ENCODE results near the gene LCNL1.

DNA sequence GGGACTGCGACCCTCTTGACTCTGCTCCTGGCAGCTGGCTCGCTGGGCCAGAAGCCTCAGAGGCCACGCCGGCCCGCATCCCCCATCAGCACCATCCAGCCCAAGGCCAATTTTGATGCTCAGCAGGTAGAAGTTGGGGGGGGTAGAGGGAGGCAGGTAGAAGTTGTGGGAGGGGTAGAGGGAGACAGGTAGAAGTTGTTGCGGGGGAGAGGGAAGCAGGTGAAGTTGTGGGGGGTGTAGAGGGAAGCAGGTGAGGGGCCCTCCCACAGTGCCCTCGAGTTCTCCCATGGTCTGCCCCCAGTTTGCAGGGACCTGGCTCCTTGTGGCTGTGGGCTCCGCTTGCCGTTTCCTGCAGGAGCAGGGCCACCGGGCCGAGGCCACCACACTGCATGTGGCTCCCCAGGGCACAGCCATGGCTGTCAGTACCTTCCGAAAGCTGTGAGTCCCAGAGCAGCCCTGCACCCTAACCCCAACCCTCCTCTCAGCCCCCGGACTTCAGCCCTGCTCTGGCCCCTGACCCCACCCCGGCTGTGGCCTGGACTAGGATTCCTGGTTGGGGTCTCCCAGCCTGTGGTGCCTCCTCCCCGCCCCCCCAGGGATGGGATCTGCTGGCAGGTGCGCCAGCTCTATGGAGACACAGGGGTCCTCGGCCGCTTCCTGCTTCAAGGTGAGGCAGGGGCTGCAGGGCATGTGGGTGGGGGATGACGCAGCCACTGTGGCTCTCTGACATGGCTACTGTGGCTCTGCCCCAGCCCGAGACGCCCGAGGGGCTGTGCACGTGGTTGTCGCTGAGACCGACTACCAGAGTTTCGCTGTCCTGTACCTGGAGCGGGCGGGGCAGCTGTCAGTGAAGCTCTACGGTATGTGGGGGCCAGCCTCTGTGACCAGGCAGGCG lies 37.2 kb upstream of the LCNL1 start:
- TF ChIP-seq POLR2A (IDR thresholded peaks at IDR 0.05) (no peak), EP300 (IDR thresholded peaks at IDR 0.05) (no peak)
- TF ChIP-seq, protein P1, sequence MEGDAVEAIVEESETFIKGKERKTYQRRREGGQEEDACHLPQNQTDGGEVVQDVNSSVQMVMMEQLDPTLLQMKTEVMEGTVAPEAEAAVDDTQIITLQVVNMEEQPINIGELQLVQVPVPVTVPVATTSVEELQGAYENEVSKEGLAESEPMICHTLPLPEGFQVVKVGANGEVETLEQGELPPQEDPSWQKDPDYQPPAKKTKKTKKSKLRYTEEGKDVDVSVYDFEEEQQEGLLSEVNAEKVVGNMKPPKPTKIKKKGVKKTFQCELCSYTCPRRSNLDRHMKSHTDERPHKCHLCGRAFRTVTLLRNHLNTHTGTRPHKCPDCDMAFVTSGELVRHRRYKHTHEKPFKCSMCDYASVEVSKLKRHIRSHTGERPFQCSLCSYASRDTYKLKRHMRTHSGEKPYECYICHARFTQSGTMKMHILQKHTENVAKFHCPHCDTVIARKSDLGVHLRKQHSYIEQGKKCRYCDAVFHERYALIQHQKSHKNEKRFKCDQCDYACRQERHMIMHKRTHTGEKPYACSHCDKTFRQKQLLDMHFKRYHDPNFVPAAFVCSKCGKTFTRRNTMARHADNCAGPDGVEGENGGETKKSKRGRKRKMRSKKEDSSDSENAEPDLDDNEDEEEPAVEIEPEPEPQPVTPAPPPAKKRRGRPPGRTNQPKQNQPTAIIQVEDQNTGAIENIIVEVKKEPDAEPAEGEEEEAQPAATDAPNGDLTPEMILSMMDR (IDR thresholded peaks at IDR 0.05): no peak
